ENCODE measurements around the gene RBKS.
"Not testable (repeated sequence)": the region's sequence is repeated elsewhere in the genome, so short reads cannot be mapped to it uniquely, and the experiment has no call there.

RBKS gene

DNA sequence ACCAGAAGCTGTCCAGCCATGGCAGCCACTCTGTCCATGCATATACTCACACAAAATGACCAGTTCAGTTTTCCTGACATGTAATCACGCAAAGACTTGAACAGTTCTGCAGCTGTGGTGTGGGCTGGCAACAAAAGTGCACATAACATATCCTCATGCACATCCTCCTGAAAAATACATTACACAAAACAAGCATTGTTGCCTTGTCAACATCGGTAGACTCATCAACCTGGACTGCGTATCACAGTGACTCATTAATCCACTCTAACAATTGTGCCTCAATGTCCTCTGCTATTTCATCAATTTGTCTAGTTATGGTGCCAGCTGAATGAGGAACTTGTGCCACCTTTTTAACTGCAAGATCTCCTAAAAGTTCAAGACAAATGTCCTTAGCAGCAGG lies 19.5 kb downstream of the RBKS start:
- no peaks in the 10 kb centered on the region for H3K36me3 ChIP-seq (ENCODE audit: control insufficient read depth in 2 of 2, insufficient read depth in 2 of 2, low read length in 2 of 2)
- no peak overlapping the region for H3K27ac ChIP-seq (ENCODE audit: low read length)
- H3K9ac ChIP-seq (ENCODE audit: low read length in 2 of 2) = no peak overlapping the region
- no peaks in the 10 kb centered on the region for H3K4me1 ChIP-seq (ENCODE audit: control insufficient read depth, insufficient read depth, low read length)
- no peak overlapping the region for H3K4me3 ChIP-seq (ENCODE audit: low read length in 2 of 2)
- no peaks in the 10 kb centered on the region for H3K27me3 ChIP-seq (ENCODE audit: control insufficient read depth in 1 of 2, insufficient read depth in 2 of 2, low read length in 2 of 2)
- no peaks in the 10 kb centered on the region for H3K9me3 ChIP-seq (ENCODE audit: control insufficient read depth in 2 of 2, low read length in 2 of 2)

DNA sequence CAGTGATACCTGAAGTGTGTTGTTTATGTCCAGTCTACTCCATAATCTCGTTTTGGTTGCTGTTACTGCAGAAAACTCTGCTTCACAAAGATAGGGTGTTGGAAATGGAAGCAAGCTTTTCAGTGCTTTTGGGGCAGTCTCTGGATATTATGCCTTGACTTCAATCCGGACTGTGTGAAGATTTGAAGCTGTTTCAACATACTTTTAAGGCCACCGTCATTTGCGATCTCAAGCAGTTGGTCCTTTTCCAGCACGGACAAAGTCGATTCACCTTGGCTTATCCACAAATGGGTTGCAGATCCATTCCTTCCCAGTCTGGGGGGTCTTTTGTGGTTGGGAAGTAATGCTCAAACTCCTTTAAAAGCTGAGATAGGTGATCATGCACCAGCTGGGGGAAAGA lies 20.4 kb downstream of the RBKS start:
- no peak overlapping the region for H3K9ac ChIP-seq (ENCODE audit: low read length in 2 of 2)
- no peak overlapping the region for H3K27ac ChIP-seq (ENCODE audit: low read length)
- no peaks in the 10 kb centered on the region for H3K4me1 ChIP-seq (ENCODE audit: control insufficient read depth, insufficient read depth, low read length)
- no peaks in the 10 kb centered on the region for H3K9me3 ChIP-seq (ENCODE audit: control insufficient read depth in 2 of 2, low read length in 2 of 2)
- no peaks in the 10 kb centered on the region for H3K36me3 ChIP-seq (ENCODE audit: control insufficient read depth in 2 of 2, insufficient read depth in 2 of 2, low read length in 2 of 2)
- no peak overlapping the region for H3K4me3 ChIP-seq (ENCODE audit: low read length in 2 of 2)
- no peaks in the 10 kb centered on the region for H3K27me3 ChIP-seq (ENCODE audit: control insufficient read depth in 1 of 2, insufficient read depth in 2 of 2, low read length in 2 of 2)

DNA sequence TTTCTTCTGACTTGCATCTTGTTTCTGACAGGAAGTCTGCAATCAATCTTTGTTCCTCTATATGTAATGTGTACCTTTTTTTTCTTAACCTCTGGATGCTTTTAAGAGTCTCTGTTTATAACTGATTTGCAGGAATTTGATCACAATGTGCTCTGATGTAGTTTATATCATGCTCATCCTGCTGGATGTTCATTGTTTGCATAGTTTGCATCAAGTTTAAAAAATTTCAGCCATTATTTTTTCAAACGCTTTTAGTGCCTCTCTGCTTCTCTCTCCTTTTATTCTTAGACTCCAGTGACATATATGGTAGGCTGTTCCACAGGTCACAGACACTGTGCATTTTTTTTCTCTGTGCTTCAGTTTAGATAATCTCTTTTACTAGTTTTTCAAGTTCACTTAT lies 23.9 kb downstream of the RBKS start:
- H3K4me1 ChIP-seq (ENCODE audit: control insufficient read depth, insufficient read depth, low read length) = no peaks in the 10 kb centered on the region
- no peak overlapping the region for H3K9ac ChIP-seq (ENCODE audit: low read length in 2 of 2)
- no peaks in the 10 kb centered on the region for H3K9me3 ChIP-seq (ENCODE audit: control insufficient read depth in 2 of 2, low read length in 2 of 2)
- no peaks in the 10 kb centered on the region for H3K27me3 ChIP-seq (ENCODE audit: control insufficient read depth in 1 of 2, insufficient read depth in 2 of 2, low read length in 2 of 2)
- H3K36me3 ChIP-seq (ENCODE audit: control insufficient read depth in 2 of 2, insufficient read depth in 2 of 2, low read length in 2 of 2) = no peaks in the 10 kb centered on the region
- H3K4me3 ChIP-seq (ENCODE audit: low read length in 2 of 2) = no peak overlapping the region
- H3K27ac ChIP-seq (ENCODE audit: low read length) = no peak overlapping the region

DNA sequence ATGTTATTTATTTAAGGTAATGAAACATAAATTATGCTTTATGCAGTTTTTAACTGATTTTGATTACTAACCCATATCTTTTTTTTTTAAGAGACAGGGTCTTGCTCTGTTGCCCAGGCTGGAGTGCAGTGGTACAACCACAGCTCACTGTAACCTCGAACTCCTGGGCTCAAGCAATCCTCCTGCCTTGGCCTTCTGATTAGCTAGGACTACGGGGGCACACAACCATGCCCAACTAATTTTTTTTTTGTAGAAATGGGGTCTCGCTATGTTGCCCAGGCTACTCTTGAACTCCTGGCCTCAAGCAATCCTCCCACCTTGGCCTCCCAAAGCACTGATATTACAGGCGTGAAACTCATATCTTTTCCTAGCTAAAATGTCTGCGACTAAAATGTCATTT lies 26.2 kb downstream of the RBKS start:
- not testable (repeated sequence) for H3K9me3 ChIP-seq (ENCODE audit: control insufficient read depth in 2 of 2, low read length in 2 of 2); H3K27ac ChIP-seq (ENCODE audit: low read length); H3K9ac ChIP-seq (ENCODE audit: low read length in 2 of 2); H3K4me3 ChIP-seq (ENCODE audit: low read length in 2 of 2); H3K36me3 ChIP-seq (ENCODE audit: control insufficient read depth in 2 of 2, insufficient read depth in 2 of 2, low read length in 2 of 2); H3K27me3 ChIP-seq (ENCODE audit: control insufficient read depth in 1 of 2, insufficient read depth in 2 of 2, low read length in 2 of 2); H3K4me1 ChIP-seq (ENCODE audit: control insufficient read depth, insufficient read depth, low read length)

DNA sequence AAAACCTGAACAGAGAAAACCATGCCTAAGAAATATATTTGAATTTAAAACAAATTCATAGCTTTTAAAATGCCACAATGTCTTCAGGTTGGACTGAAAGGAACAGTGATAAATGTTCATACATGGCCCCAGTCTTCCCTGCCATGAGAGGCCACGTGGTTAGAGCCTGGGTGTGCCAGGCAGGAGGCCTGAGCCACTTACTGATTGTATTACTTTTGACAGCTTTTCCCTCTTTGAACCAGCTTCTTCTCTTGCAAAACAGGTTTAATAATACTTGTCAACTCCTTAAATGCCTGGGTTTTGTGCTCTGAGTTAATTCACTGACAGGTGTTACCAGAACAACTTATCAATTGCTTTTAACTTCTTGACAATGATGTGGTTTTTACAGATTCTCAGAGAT lies 27.0 kb downstream of the RBKS start:
- no peaks in the 10 kb centered on the region for H3K27me3 ChIP-seq (ENCODE audit: control insufficient read depth in 1 of 2, insufficient read depth in 2 of 2, low read length in 2 of 2)
- H3K36me3 ChIP-seq (ENCODE audit: control insufficient read depth in 2 of 2, insufficient read depth in 2 of 2, low read length in 2 of 2) = no peaks in the 10 kb centered on the region
- no peak overlapping the region for H3K4me3 ChIP-seq (ENCODE audit: low read length in 2 of 2)
- H3K9me3 ChIP-seq (ENCODE audit: control insufficient read depth in 2 of 2, low read length in 2 of 2) = no peaks in the 10 kb centered on the region
- H3K4me1 ChIP-seq (ENCODE audit: control insufficient read depth, insufficient read depth, low read length) = no peaks in the 10 kb centered on the region
- H3K27ac ChIP-seq (ENCODE audit: low read length) = no peak overlapping the region
- H3K9ac ChIP-seq (ENCODE audit: low read length in 2 of 2) = no peak overlapping the region

DNA sequence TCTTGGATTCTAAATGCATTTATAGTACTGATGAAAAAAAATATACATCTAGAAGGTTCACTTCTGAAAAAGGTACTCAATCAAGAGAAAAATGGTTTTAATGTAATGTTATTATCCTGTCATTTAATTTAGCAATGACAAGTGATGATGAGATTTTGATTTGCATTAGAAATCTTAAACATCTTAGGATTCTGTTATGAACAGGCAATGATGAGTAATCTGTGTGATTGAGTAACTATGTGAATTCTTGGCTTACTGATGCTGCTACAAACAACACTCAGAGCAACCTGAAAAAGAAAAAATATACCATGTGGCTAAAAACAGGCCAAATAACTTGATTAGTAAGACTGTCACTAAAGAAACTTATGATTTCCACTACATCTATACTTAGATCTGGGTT lies 30.1 kb downstream of the RBKS start:
- H3K36me3 ChIP-seq (ENCODE audit: control insufficient read depth in 2 of 2, insufficient read depth in 2 of 2, low read length in 2 of 2) = no peaks in the 10 kb centered on the region

DNA sequence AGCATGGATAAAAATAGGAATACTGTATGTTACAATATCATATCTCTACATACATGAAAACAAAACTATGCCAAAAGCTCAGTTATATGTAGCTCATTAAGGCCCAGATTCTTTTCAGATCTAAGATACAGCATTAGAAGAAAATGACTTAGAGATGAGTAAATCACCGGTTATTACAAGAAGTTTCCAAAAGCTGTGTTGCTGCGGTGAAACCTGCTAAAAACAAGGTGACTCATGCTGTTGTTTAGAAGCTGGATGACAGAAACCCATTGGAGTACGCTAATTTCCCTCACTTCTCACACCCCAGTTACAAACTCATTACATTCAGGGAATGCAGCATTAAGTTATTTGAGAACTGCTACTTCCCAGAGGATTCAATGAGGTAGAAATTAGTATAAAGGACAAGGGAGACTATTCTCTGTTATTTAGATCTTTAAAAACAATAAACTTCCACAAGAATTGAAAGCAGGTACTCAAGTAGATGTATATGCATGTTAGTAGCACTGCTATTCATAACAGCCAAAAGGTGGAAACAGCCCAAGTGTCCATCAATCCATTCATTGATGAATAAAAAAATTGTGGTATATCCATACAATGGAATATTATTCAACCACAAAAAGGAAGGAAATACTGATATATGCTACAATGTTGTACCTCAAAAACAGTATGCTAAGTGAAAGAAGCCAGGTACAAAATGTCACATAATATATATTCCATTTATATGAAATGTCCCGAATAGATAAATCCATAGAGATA lies 32.6 kb downstream of the RBKS start:
- H3K4me1 ChIP-seq (ENCODE audit: control insufficient read depth, insufficient read depth, low read length) = no peaks in the 10 kb centered on the region
- H3K27me3 ChIP-seq (ENCODE audit: control insufficient read depth in 1 of 2, insufficient read depth in 2 of 2, low read length in 2 of 2) = no peaks in the 10 kb centered on the region
- no peak overlapping the region for H3K9ac ChIP-seq (ENCODE audit: low read length in 2 of 2)
- H3K27ac ChIP-seq (ENCODE audit: low read length) = no peak overlapping the region
- H3K9me3 ChIP-seq (ENCODE audit: control insufficient read depth in 2 of 2, low read length in 2 of 2) = no peaks in the 10 kb centered on the region
- no peaks in the 10 kb centered on the region for H3K36me3 ChIP-seq (ENCODE audit: control insufficient read depth in 2 of 2, insufficient read depth in 2 of 2, low read length in 2 of 2)
- H3K4me3 ChIP-seq (ENCODE audit: low read length in 2 of 2) = no peak overlapping the region

More for the DNA sequence above, 30.1 kb downstream of the RBKS start:
- Histone ChIP-seq H3K4me1 (ENCODE audit: control insufficient read depth, insufficient read depth, low read length) (no peaks in the 10 kb centered on the region), H3K9me3 (ENCODE audit: control insufficient read depth in 2 of 2, low read length in 2 of 2) (no peaks in the 10 kb centered on the region), H3K27me3 (ENCODE audit: control insufficient read depth in 1 of 2, insufficient read depth in 2 of 2, low read length in 2 of 2) (no peaks in the 10 kb centered on the region), H3K4me3 (ENCODE audit: low read length in 2 of 2) (no peak overlapping the region), H3K9ac (ENCODE audit: low read length in 2 of 2) (no peak overlapping the region), H3K27ac (ENCODE audit: low read length) (no peak overlapping the region)

DNA sequence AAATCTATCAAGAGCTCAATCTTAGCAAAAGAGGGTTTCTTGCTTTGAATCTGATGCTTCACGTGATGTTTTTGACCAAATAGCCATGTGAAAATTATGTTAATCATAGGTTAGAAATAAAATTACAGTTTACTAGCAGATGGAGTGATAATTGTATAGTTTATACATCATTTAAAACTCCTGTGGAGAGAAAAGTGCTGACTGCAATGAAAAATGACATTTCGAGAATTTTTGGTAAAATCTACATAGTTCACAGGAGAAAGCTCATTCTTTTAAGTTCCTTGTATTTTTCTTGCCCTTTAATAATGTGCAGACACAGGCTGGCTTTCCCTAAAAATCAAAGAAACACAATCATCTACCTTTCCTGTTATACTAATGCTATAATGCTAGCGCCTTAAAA lies 33.2 kb downstream of the RBKS start:
- no peaks in the 10 kb centered on the region for H3K4me1 ChIP-seq (ENCODE audit: control insufficient read depth, insufficient read depth, low read length)
- no peak overlapping the region for H3K27ac ChIP-seq (ENCODE audit: low read length)
- no peak overlapping the region for H3K9ac ChIP-seq (ENCODE audit: low read length in 2 of 2)
- no peaks in the 10 kb centered on the region for H3K9me3 ChIP-seq (ENCODE audit: control insufficient read depth in 2 of 2, low read length in 2 of 2)
- no peaks in the 10 kb centered on the region for H3K36me3 ChIP-seq (ENCODE audit: control insufficient read depth in 2 of 2, insufficient read depth in 2 of 2, low read length in 2 of 2)
- H3K4me3 ChIP-seq (ENCODE audit: low read length in 2 of 2) = no peak overlapping the region
- H3K27me3 ChIP-seq (ENCODE audit: control insufficient read depth in 1 of 2, insufficient read depth in 2 of 2, low read length in 2 of 2) = no peaks in the 10 kb centered on the region

DNA sequence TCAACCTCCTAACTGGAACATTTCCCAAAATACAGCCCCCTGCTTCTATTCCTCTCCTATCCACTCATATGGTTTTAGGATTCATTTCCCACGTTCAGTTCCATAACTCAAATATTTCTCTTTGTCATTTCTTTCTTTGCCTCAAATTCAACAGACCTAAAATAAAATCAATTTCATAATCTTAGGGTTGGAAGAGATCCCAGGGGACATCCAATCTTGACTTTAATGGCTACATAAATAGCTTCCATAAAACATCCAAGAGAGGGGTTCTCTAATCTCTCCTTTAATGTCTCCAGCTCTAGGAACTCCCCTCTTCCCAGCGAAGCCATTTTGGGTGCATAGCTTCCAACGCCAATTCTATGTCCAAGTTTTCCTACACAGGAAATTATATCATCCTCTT lies 33.8 kb downstream of the RBKS start:
- Histone ChIP-seq H3K4me1 (ENCODE audit: control insufficient read depth, insufficient read depth, low read length) (no peaks in the 10 kb centered on the region), H3K4me3 (ENCODE audit: low read length in 2 of 2) (no peak overlapping the region), H3K27ac (ENCODE audit: low read length) (no peak overlapping the region), H3K9me3 (ENCODE audit: control insufficient read depth in 2 of 2, low read length in 2 of 2) (no peaks in the 10 kb centered on the region), H3K36me3 (ENCODE audit: control insufficient read depth in 2 of 2, insufficient read depth in 2 of 2, low read length in 2 of 2) (no peaks in the 10 kb centered on the region), H3K27me3 (ENCODE audit: control insufficient read depth in 1 of 2, insufficient read depth in 2 of 2, low read length in 2 of 2) (no peaks in the 10 kb centered on the region), H3K9ac (ENCODE audit: low read length in 2 of 2) (no peak overlapping the region)

DNA sequence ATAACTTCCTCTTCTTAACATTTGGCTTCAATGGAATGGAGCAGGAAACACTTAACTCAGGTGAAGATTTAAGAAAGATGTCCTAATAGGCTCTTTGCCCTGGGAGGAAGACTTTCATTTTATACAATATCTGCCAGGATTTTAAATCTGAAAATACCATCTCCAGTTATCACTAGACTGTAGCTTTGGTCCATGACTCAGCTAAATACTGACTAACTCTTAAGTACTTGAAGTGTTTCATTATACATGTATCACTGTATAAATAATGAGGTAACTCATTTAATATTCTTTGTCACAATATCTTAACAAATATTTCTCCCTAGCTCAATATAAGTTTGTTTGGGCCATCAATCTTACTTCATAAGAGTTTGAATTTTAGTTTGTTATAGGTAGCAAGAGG lies 34.7 kb downstream of the RBKS start:
- no peaks in the 10 kb centered on the region for H3K9me3 ChIP-seq (ENCODE audit: control insufficient read depth in 2 of 2, low read length in 2 of 2)

DNA sequence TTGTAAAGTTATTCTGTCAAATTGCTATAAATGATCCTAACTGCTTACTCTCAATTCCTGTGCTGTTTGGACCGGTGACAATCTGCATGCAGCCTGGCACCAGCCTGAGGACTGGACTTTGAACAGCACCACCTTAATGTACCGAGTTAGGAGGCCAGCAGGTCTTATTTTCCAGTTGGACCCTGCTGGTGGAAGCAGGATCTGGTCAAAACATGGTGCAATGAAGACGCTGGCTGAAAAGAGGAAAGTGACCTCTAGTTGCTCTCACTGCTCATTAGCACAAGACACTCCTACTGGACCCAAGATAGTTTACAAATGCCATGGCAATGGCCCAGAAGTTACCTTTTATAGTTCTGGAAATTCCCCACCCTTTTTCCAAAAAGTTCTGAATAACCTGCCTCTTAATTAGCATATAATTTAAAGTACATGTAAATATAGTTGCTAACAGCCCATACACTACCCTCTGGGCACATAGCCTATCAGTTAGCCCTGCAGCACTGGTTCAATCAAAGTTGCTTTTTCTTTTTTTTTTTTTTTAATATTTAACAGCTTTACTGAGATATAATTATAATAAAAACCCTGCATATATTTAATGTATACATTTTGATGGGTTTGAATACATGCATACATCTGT lies 35.8 kb downstream of the RBKS start:
- H3K4me1 ChIP-seq (ENCODE audit: control insufficient read depth, insufficient read depth, low read length) = no peaks in the 10 kb centered on the region

More for the DNA sequence above, 34.7 kb downstream of the RBKS start:
- no peak overlapping the region for H3K27ac ChIP-seq (ENCODE audit: low read length)
- no peaks in the 10 kb centered on the region for H3K36me3 ChIP-seq (ENCODE audit: control insufficient read depth in 2 of 2, insufficient read depth in 2 of 2, low read length in 2 of 2)
- H3K4me1 ChIP-seq (ENCODE audit: control insufficient read depth, insufficient read depth, low read length) = no peaks in the 10 kb centered on the region
- H3K9ac ChIP-seq (ENCODE audit: low read length in 2 of 2) = no peak overlapping the region
- H3K4me3 ChIP-seq (ENCODE audit: low read length in 2 of 2) = no peak overlapping the region
- H3K27me3 ChIP-seq (ENCODE audit: control insufficient read depth in 1 of 2, insufficient read depth in 2 of 2, low read length in 2 of 2) = no peaks in the 10 kb centered on the region

More for the DNA sequence above, 35.8 kb downstream of the RBKS start:
- Histone ChIP-seq H3K27me3 (ENCODE audit: control insufficient read depth in 1 of 2, insufficient read depth in 2 of 2, low read length in 2 of 2) (no peaks in the 10 kb centered on the region), H3K9me3 (ENCODE audit: control insufficient read depth in 2 of 2, low read length in 2 of 2) (no peaks in the 10 kb centered on the region), H3K4me3 (ENCODE audit: low read length in 2 of 2) (no peak overlapping the region), H3K9ac (ENCODE audit: low read length in 2 of 2) (no peak overlapping the region), H3K27ac (ENCODE audit: low read length) (no peak overlapping the region), H3K36me3 (ENCODE audit: control insufficient read depth in 2 of 2, insufficient read depth in 2 of 2, low read length in 2 of 2) (no peaks in the 10 kb centered on the region)

All from stomach smooth muscle (tissue), 2 donors.